ENCODE data around the gene ANKRD10. TPM values are rescaled to one million over a fixed set of nuclear protein-coding genes. Genes with fewer than 3 reads are reported as not detected.
A peak's percentile ranks its signal among the peaks of the same experiment; 100 is the strongest.

The ANKRD10 gene
- total RNA-seq, 1 experiment from 2014 or later: 159 TPM

DNA sequence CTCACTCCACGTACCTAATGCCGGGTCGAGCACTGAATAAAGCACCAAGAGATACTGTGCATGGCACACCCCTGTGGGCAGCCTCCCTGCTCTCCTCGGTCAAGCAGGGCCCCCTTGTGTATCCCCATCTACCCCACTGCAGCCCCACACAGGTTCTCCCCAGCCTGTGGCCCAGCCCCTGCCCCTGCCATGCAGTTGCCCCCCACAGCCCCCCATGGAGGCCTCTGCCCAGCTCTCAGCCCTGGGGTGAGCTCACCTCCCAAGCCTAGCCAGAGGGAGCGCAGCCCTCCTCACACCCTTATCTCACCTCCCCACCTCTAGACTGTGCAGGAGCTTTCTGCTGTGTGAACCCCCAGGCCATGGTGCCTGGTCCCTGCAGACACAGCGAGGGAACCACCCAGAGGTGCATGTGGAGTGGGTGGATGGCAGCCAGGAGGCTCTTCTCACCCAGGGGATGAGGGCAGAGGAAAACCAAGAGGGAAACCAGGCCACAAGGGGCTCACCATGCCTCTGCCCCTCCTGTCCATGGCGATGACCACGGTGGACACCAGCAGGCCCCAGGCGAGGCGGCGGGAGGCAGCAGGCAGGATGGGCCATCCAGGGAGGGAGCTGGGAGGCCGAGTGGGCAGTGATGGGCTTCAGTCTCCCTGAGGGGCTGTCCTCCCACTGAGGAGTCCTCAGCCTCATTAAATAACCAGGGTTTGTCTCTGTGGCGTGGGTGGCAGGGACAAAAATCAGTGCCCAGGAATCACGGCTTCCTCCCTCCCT lies 83.2 kb downstream of the ANKRD10 start:
- no peak overlapping the region for H3K4me2 ChIP-seq (ENCODE audit: insufficient read depth, insufficient read length, low read length)
- no peak overlapping the region for H3T11ph ChIP-seq (ENCODE audit: low read length)
- H2BK120ac ChIP-seq (ENCODE audit: low read depth, low read length, poor library complexity, severe bottlenecking): no peak overlapping the region
- Mint-ChIP-seq H3K27ac (no peak overlapping the region), H3K4me1 (peaks cover 8 to 11% of the 10 kb centered on the region in 2 experiments), H3K27me3 (ENCODE audit: low read depth) (no peaks in the 10 kb centered on the region; the same call in 1 of the 2 replicates), H3K9me3 (no peaks in the 10 kb centered on the region; a peak in 1 of 5 replicates), H3K4me3 (no peak overlapping the region), H3K36me3 (ENCODE audit: insufficient read depth in 1 of 3, low read depth in 3 of 3) (no peaks in the 10 kb centered on the region)
- H3K9ac ChIP-seq (ENCODE audit: extremely low read depth, insufficient read length, low read length): no peak overlapping the region
- no peaks in the 10 kb centered on the region for H4K20me1 ChIP-seq (ENCODE audit: control insufficient read depth, insufficient read depth, insufficient read length)
- no peak overlapping the region for H3K23ac ChIP-seq (ENCODE audit: insufficient read length, low read depth, low read length)
- peak overlapping the region; percentile 55; the same call in 1 of the 2 replicates for H3K14ac ChIP-seq (ENCODE audit: insufficient read depth, low read length)
- no peak overlapping the region for H2BK5ac ChIP-seq (ENCODE audit: insufficient read length, low read length)
- no peaks in the 10 kb centered on the region for H3K23me2 ChIP-seq (ENCODE audit: insufficient read length, low read depth, low read length, poor library complexity, severe bottlenecking)
- no peak overlapping the region for H3K56ac ChIP-seq (ENCODE audit: insufficient read length, low read depth, low read length)
- no peak overlapping the region for H4K8ac ChIP-seq (replicated peaks; ENCODE audit: insufficient read length, low read depth, low read length)
- H3K4ac ChIP-seq (ENCODE audit: low read depth, low read length): no peak overlapping the region
- WGBS (ENCODE audit: extremely low coverage, insufficient read length, low lambda C conversion rate): no CpG with 5 or more reads among the region's 14 CpGs
- H2BK15ac ChIP-seq (ENCODE audit: low read depth, low read length): no peak overlapping the region
- no peak overlapping the region for H2AFZ ChIP-seq (ENCODE audit: low read length)
- no peaks in the 10 kb centered on the region for H3K79me2 ChIP-seq (ENCODE audit: insufficient read depth, low read length)
- no peak overlapping the region for H3K27ac ChIP-seq (ENCODE audit: insufficient read length, low read depth, low read length)
- H3K4me1 ChIP-seq (ENCODE audit: insufficient read depth, low read length): no peaks in the 10 kb centered on the region
- H3K18ac ChIP-seq (ENCODE audit: insufficient read length, low read depth, low read length): no peak overlapping the region
- no peak overlapping the region for H4K5ac ChIP-seq (ENCODE audit: insufficient read length, low read depth, low read length)
- no peak overlapping the region for H2BK20ac ChIP-seq (ENCODE audit: low read depth, low read length, poor library complexity, severe bottlenecking)
- no peak overlapping the region for H4K91ac ChIP-seq (ENCODE audit: insufficient read length, low read depth, low read length)
- H3K27me3 ChIP-seq (ENCODE audit: insufficient read depth, low read length): no peaks in the 10 kb centered on the region
- DNase-seq: no peak
- TF ChIP-seq, protein P1, sequence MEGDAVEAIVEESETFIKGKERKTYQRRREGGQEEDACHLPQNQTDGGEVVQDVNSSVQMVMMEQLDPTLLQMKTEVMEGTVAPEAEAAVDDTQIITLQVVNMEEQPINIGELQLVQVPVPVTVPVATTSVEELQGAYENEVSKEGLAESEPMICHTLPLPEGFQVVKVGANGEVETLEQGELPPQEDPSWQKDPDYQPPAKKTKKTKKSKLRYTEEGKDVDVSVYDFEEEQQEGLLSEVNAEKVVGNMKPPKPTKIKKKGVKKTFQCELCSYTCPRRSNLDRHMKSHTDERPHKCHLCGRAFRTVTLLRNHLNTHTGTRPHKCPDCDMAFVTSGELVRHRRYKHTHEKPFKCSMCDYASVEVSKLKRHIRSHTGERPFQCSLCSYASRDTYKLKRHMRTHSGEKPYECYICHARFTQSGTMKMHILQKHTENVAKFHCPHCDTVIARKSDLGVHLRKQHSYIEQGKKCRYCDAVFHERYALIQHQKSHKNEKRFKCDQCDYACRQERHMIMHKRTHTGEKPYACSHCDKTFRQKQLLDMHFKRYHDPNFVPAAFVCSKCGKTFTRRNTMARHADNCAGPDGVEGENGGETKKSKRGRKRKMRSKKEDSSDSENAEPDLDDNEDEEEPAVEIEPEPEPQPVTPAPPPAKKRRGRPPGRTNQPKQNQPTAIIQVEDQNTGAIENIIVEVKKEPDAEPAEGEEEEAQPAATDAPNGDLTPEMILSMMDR (conservative IDR thresholded peaks at IDR 0.05): no peak
- H2AK5ac ChIP-seq (ENCODE audit: insufficient read length, low read length): no peak overlapping the region
- H3K79me1 ChIP-seq (ENCODE audit: insufficient read depth, low read depth, low read length, poor library complexity, severe bottlenecking): no peaks in the 10 kb centered on the region
- H2BK12ac ChIP-seq (ENCODE audit: insufficient read length, low read depth, low read length): no peak overlapping the region
- no peaks in the 10 kb centered on the region for H3K9me3 ChIP-seq (ENCODE audit: control insufficient read depth, low read depth, low read length)
